GM23338 (cell line): ENCODE measurements around the gene DAPL1. TPM values are rescaled to one million over a fixed set of nuclear protein-coding genes. Genes with fewer than 3 reads are reported as not detected.

Source experiments
- ATAC-seq: fragments of 200-7000 bp; cut with Tn5 transposase; 3 replicates; pipeline ENCODE4 v1.9.1; 2020
- DNase-seq: peaks from one replicate; pipeline ENCODE4 v3.0.0-alpha.2; 2015; ENCODE audit warnings: low spot score
- H2AFZ ChIP-seq: fragments of 200-600 bp; sonication (generic); 2 replicates; pipeline ENCODE4 v1.8.0; 2016; ENCODE audit warnings: antibody characterized with exemption, mild to moderate bottlenecking, moderate library complexity
- H3F3A ChIP-seq: fragments of 200-600 bp; sonication (generic); replicated peaks from 2 replicates; pipeline ENCODE4 v1.8.0; 2017; ENCODE audit warnings: antibody characterized with exemption, mixed run types, low read depth
- H3K27ac ChIP-seq: fragments of 200-600 bp; sonication (generic); 2 replicates; pipeline ENCODE4 v1.6.1; 2016; ENCODE audit warnings: low read depth
- H3K27me3 ChIP-seq: fragments of 200-600 bp; sonication (generic); 2 replicates; pipeline ENCODE4 v1.8.0; 2016; ENCODE audit warnings: mild to moderate bottlenecking, mixed run types, moderate library complexity; ENCODE audit not compliant: insufficient read depth
- H3K36me3 ChIP-seq: fragments of 200-600 bp; sonication (generic); 2 replicates; pipeline ENCODE4 v1.8.0; 2016; ENCODE audit warnings: mild to moderate bottlenecking; ENCODE audit not compliant: insufficient read depth
- H3K4me1 ChIP-seq: fragments of 200-600 bp; sonication (generic); 2 replicates; pipeline ENCODE4 v1.8.0; 2016; ENCODE audit warnings: mild to moderate bottlenecking, moderate library complexity; ENCODE audit not compliant: insufficient read depth
- H3K4me2 ChIP-seq: fragments of 200-600 bp; sonication (generic); 2 replicates; pipeline ENCODE4 v1.7.1; 2017; ENCODE audit warnings: mixed run types
- H3K4me3 ChIP-seq: fragments of 200-600 bp; sonication (generic); 2 replicates; pipeline ENCODE4 v1.6.1; 2016; ENCODE audit warnings: mixed run types
- H3K79me2 ChIP-seq: fragments of 200-600 bp; sonication (generic); replicated peaks from 2 replicates; pipeline ENCODE4 v1.8.0; 2017; ENCODE audit warnings: mild to moderate bottlenecking; ENCODE audit not compliant: insufficient read depth
- H3K9me2 ChIP-seq: fragments of 200-600 bp; sonication (generic); 2 replicates; pipeline ENCODE4 v1.8.0; 2017; ENCODE audit not compliant: insufficient read depth
- H4K20me1 ChIP-seq: fragments of 200-600 bp; sonication (generic); replicated peaks from 2 replicates; pipeline ENCODE4 v1.8.0; 2017; ENCODE audit warnings: mild to moderate bottlenecking; ENCODE audit not compliant: insufficient read depth
- H3K27ac Mint-ChIP-seq: 2 replicates; pipeline ENCODE4 v1.8.0; 2020; ENCODE audit warnings: inconsistent platforms, mild to moderate bottlenecking, moderate library complexity, mixed read lengths
- H3K27me3 Mint-ChIP-seq: 3 replicates; pipeline ENCODE4 v1.8.0; 2022; ENCODE audit warnings: low read depth, mild to moderate bottlenecking, moderate library complexity, mixed read lengths, inconsistent platforms; ENCODE audit not compliant: insufficient read depth, poor library complexity
- H3K36me3 Mint-ChIP-seq: 3 replicates; pipeline ENCODE4 v1.8.0; 2021; ENCODE audit warnings: low read depth, mild to moderate bottlenecking, inconsistent platforms, moderate library complexity, mixed read lengths
- H3K4me1 Mint-ChIP-seq: 3 replicates; pipeline ENCODE4 v1.8.0; 2020; ENCODE audit warnings: mild to moderate bottlenecking, inconsistent platforms, mixed read lengths
- H3K4me3 Mint-ChIP-seq: 3 replicates; pipeline ENCODE4 v1.8.0; 2021; ENCODE audit warnings: moderate library complexity, mild to moderate bottlenecking, inconsistent platforms, mixed read lengths
- H3K9me3 Mint-ChIP-seq: 3 replicates; pipeline ENCODE4 v1.8.0; 2020; ENCODE audit warnings: moderate library complexity, mild to moderate bottlenecking, inconsistent platforms, mixed read lengths
- CREB1 ChIP-seq: fragments of 250-450 bp; sonication (Bioruptor Pico); IDR thresholded peaks from 2 replicates; pipeline ENCODE4 v1.5.0; 2020; ENCODE audit warnings: low read depth, mild to moderate bottlenecking, moderate library complexity
- EZH2 ChIP-seq: fragments of 200-600 bp; sonication (generic); IDR thresholded peaks from one replicate; pipeline ENCODE4 v1.8.0; 2017; ENCODE audit warnings: antibody characterized with exemption, mild to moderate bottlenecking, low read depth; ENCODE audit not compliant: unreplicated experiment
- EZH2phosphoT487 ChIP-seq: fragments of 200-600 bp; sonication (generic); IDR thresholded peaks from one replicate; pipeline ENCODE4 v1.8.1; 2018; ENCODE audit warnings: antibody characterized with exemption; ENCODE audit not compliant: unreplicated experiment
- JUNB ChIP-seq: IDR thresholded peaks from one replicate; pipeline ENCODE4 v1.6.1; 2016; ENCODE audit warnings: antibody characterized with exemption; ENCODE audit not compliant: unreplicated experiment
- NANOG ChIP-seq: IDR thresholded peaks from 2 replicates; pipeline ENCODE4 v1.6.1; 2016; ENCODE audit warnings: antibody characterized with exemption, borderline replicate concordance
- POLR2AphosphoS5 ChIP-seq: IDR thresholded peaks from 2 replicates; pipeline ENCODE4 v1.6.1; 2016; ENCODE audit warnings: antibody characterized with exemption, low read depth
- REST ChIP-seq: IDR thresholded peaks from one replicate; pipeline ENCODE4 v1.6.1; 2018; ENCODE audit warnings: antibody characterized with exemption; ENCODE audit not compliant: unreplicated experiment
- STAT1 ChIP-seq: IDR thresholded peaks from one replicate; pipeline ENCODE4 v1.6.1; 2016; ENCODE audit warnings: antibody characterized with exemption; ENCODE audit not compliant: unreplicated experiment
- ZNF114 ChIP-seq: fragments of 250-450 bp; sonication (Bioruptor Pico); IDR thresholded peaks from 2 replicates; pipeline ENCODE4 v1.5.0; 2020; ENCODE audit warnings: mild to moderate bottlenecking, moderate library complexity
- ZNF331 ChIP-seq: fragments of 250-450 bp; sonication (Bioruptor Pico); IDR thresholded peaks from 2 replicates; pipeline ENCODE4 v1.5.0; 2020; ENCODE audit warnings: low read depth, mild to moderate bottlenecking, moderate library complexity
- ZNF462 ChIP-seq: fragments of 250-450 bp; sonication (Bioruptor Pico); IDR thresholded peaks from 2 replicates; pipeline ENCODE4 v1.5.0; 2020; ENCODE audit warnings: mild to moderate bottlenecking, moderate library complexity
- polyA plus RNA-seq: library from polyadenylated mRNA; unstranded; fragments of >200 nt; fragmentation: Nextera tagmentation; extraction: Ambion mirVana; gene quantifications from 2 replicates; pipeline ENCODE4 v1.2.1, GENCODE V29; 2016
- total RNA-seq: library from RNA; depleted of rRNA; stranded (reverse); fragments of >200 nt; shearing (Covaris generic); gene quantifications from 2 replicates; pipeline ENCODE4 v1.2.3, GENCODE V29; 2014
- TF ChIP-seq, protein P1 (sequence below), 2 experiments: fragments of 200-600 bp in 1 of 2; sonication (generic) in 1 of 2; conservative IDR thresholded peaks; 2 replicates each; pipeline versions ENCODE4 v1.5.1 to v1.6.1; 2016 to 2017; ENCODE audit warnings: antibody characterized with exemption in 2 of 2, low read depth in 2 of 2, mild to moderate bottlenecking in 2 of 2, moderate library complexity in 1 of 2
- TF ChIP-seq, protein P2 (sequence below): IDR thresholded peaks from 2 replicates; pipeline ENCODE4 v1.6.1; 2016; ENCODE audit warnings: antibody characterized with exemption

The DAPL1 gene
- total and polyA plus RNA-seq, 2 experiments from 2014 or later = not detected

GRCh38 chr2:158825021-158825420 lies 29.9 kb downstream of the DAPL1 start:
- H3K4me2 ChIP-seq = no peak overlapping the region
- no peaks in the 10 kb centered on the region for H3K27me3 Mint-ChIP-seq
- H4K20me1 ChIP-seq = no peaks in the 10 kb centered on the region
- H3K36me3 Mint-ChIP-seq = no peaks in the 10 kb centered on the region
- H3K27me3 ChIP-seq = no peaks in the 10 kb centered on the region
- no peaks in the 10 kb centered on the region for H3K9me3 Mint-ChIP-seq
- H3K4me3 ChIP-seq = no peak overlapping the region
- no peaks in the 10 kb centered on the region for H3K79me2 ChIP-seq
- no peak overlapping the region for H3K4me3 Mint-ChIP-seq
- peaks cover 17% of the 10 kb centered on the region for H3K4me1 Mint-ChIP-seq
- no peaks in the 10 kb centered on the region for H3K36me3 ChIP-seq
- H3F3A ChIP-seq = no peaks in the 10 kb centered on the region
- ATAC-seq (no peak), DNase-seq (no peak)
- H3K9me2 ChIP-seq = no peaks in the 10 kb centered on the region
- no peak overlapping the region for H2AFZ ChIP-seq
- H3K4me1 ChIP-seq = no peaks in the 10 kb centered on the region; the same call in none of the 2 replicates
- no peak overlapping the region for H3K27ac ChIP-seq
- no peak overlapping the region for H3K27ac Mint-ChIP-seq
- TF ChIP-seq STAT1 (no peak), EZH2 (no peak), REST (no peak), EZH2phosphoT487 (no peak), CREB1 (CRISPR knock-in tag) (no peak), ZNF331 (CRISPR knock-in tag) (no peak), NANOG (no peak), JUNB (no peak), ZNF114 (CRISPR knock-in tag) (no peak), POLR2AphosphoS5 (no peak), ZNF462 (CRISPR knock-in tag) (no peak)
- TF ChIP-seq, protein P1, sequence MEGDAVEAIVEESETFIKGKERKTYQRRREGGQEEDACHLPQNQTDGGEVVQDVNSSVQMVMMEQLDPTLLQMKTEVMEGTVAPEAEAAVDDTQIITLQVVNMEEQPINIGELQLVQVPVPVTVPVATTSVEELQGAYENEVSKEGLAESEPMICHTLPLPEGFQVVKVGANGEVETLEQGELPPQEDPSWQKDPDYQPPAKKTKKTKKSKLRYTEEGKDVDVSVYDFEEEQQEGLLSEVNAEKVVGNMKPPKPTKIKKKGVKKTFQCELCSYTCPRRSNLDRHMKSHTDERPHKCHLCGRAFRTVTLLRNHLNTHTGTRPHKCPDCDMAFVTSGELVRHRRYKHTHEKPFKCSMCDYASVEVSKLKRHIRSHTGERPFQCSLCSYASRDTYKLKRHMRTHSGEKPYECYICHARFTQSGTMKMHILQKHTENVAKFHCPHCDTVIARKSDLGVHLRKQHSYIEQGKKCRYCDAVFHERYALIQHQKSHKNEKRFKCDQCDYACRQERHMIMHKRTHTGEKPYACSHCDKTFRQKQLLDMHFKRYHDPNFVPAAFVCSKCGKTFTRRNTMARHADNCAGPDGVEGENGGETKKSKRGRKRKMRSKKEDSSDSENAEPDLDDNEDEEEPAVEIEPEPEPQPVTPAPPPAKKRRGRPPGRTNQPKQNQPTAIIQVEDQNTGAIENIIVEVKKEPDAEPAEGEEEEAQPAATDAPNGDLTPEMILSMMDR (conservative IDR thresholded peaks at IDR 0.05; ENCODE audit: low read depth in 2 of 2) = no peak
- TF ChIP-seq, protein P2, sequence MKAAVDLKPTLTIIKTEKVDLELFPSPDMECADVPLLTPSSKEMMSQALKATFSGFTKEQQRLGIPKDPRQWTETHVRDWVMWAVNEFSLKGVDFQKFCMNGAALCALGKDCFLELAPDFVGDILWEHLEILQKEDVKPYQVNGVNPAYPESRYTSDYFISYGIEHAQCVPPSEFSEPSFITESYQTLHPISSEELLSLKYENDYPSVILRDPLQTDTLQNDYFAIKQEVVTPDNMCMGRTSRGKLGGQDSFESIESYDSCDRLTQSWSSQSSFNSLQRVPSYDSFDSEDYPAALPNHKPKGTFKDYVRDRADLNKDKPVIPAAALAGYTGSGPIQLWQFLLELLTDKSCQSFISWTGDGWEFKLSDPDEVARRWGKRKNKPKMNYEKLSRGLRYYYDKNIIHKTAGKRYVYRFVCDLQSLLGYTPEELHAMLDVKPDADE = no peak
